Neural progenitor cell (in vitro differentiated cells): ENCODE measurements around the gene XYLT1.

Experiments
- EZH2 ChIP-seq: fragments of 200-600 bp; sonication (generic); IDR thresholded peaks from 2 replicates; pipeline ENCODE4 v1.6.1; 2017; ENCODE audit warnings: antibody characterized with exemption, mild to moderate bottlenecking, moderate library complexity
- EZH2phosphoT487 ChIP-seq: fragments of 200-600 bp; sonication (generic); IDR thresholded peaks from 2 replicates; pipeline ENCODE4 v1.6.1; 2017; ENCODE audit warnings: antibody characterized with exemption

- no peak for TF ChIP-seq EZH2phosphoT487
- no peak for TF ChIP-seq EZH2
These were observed 246.4 kb downstream of the XYLT1 start for GRCh38 chr16:17224350-17224749.
